ENCODE data around the gene ESRRG.

- TF ChIP-seq POLR2A (IDR thresholded peaks at IDR 0.05) (no peak), CTCF (IDR thresholded peaks at IDR 0.05) (no peak)
These were observed 27.7 kb upstream of the ESRRG start for GRCh38 chr1:216750961-216751360.

Measured in lower leg skin (tissue), 3 donors.